GM18519 (cell line): Measurements from ENCODE around the gene ACOD1.
"Not testable (repeated sequence)": the region's sequence is repeated elsewhere in the genome, so short reads cannot be mapped to it uniquely, and the experiment has no call there.

Experiments used
- ATAC-seq: cut with Tn5 transposase; IDR thresholded peaks from one replicate; pipeline ENCODE4 v1.9.1; 2021; ENCODE audit warnings: mild to moderate bottlenecking, moderate library complexity; ENCODE audit not compliant: unreplicated experiment, low FRiP score

ACOD1 gene

GRCh38 chr13:76950101-76950500 is 1.8 kb downstream of the ACOD1 start:
- ATAC-seq = no peak

- ATAC-seq = no peak
These were observed 5.7 kb downstream of the ACOD1 start for GRCh38 chr13:76953968-76954367.

GRCh38 chr13:76954538-76954937 is 6.2 kb downstream of the ACOD1 start:
- no peak for ATAC-seq

- no peak for ATAC-seq
These were observed 6.9 kb downstream of the ACOD1 start for GRCh38 chr13:76955193-76955592.

GRCh38 chr13:76955661-76956060 is 7.3 kb downstream of the ACOD1 start:
- no peak for ATAC-seq

GRCh38 chr13:76958841-76959432 is 10.6 kb downstream of the ACOD1 start:
- ATAC-seq = no peak

- ATAC-seq = not testable (repeated sequence)
These were observed 11.4 kb downstream of the ACOD1 start for GRCh38 chr13:76959734-76960133.

GRCh38 chr13:76965759-76966421 is 17.6 kb downstream of the ACOD1 start:
- ATAC-seq = no peak

- ATAC-seq = no peak
These were observed 18.7 kb downstream of the ACOD1 start for GRCh38 chr13:76967031-76967430.

GRCh38 chr13:76968041-76968440 is 19.7 kb downstream of the ACOD1 start:
- no peak for ATAC-seq

- no peak for ATAC-seq
These were observed 21.4 kb downstream of the ACOD1 start for GRCh38 chr13:76969488-76970365.

- peak; percentile 78 for ATAC-seq
These were observed 22.9 kb downstream of the ACOD1 start for GRCh38 chr13:76971215-76971614.

GRCh38 chr13:76971851-76972829 is 23.8 kb downstream of the ACOD1 start:
- ATAC-seq = no peak

GRCh38 chr13:76973920-76974617 is 25.8 kb downstream of the ACOD1 start:
- ATAC-seq = no peak

GRCh38 chr13:76974618-76974975 is 26.3 kb downstream of the ACOD1 start:
- no peak for ATAC-seq

GRCh38 chr13:76975863-76976262 is 27.6 kb downstream of the ACOD1 start:
- ATAC-seq = no peak

GRCh38 chr13:76976490-76976889 is 28.2 kb downstream of the ACOD1 start:
- ATAC-seq = no peak

- ATAC-seq = no peak
These were observed 28.6 kb downstream of the ACOD1 start for GRCh38 chr13:76976929-76977328.

GRCh38 chr13:76980075-76980718 is 31.9 kb downstream of the ACOD1 start:
- ATAC-seq = peak; percentile 98
